ENCODE results near the gene TNNI2.

GRCh38 chr11:1864231-1864630 lies 25.4 kb downstream of the TNNI2 start:
- TF ChIP-seq CTCF (IDR thresholded peaks at IDR 0.05), result no peak
- TF ChIP-seq POLR2AphosphoS5 (IDR thresholded peaks at IDR 0.05), result no peak
- no peak for TF ChIP-seq EP300 (IDR thresholded peaks at IDR 0.05)

Data from esophagus muscularis mucosa (tissue), 4 donors.